Smooth muscle cell (in vitro differentiated cells): ENCODE measurements around the gene MILR1. TPM values are rescaled to one million over a fixed set of nuclear protein-coding genes. Genes with fewer than 3 reads are reported as not detected.

Source experiments
- DNase-seq: peaks from one replicate; lab custom pipeline; 2025; ENCODE audit not compliant: unreplicated experiment; lab: John Stamatoyannopoulos, UW
- H2AFZ ChIP-seq: fragments of 200-600 bp; sonication (generic); 2 replicates; pipeline ENCODE4 v1.6.0; 2016; ENCODE audit warnings: antibody characterized with exemption, low read depth, mild to moderate bottlenecking
- H3F3A ChIP-seq: fragments of 200-600 bp; sonication (generic); 2 replicates; pipeline ENCODE4 v1.6.0; 2017; ENCODE audit warnings: antibody characterized with exemption, low read depth
- H3K27ac ChIP-seq: fragments of 200-600 bp; sonication (generic); 2 replicates; pipeline ENCODE4 v1.5.1; 2016; ENCODE audit warnings: low read depth, mild to moderate bottlenecking
- H3K27me3 ChIP-seq: fragments of 200-600 bp; sonication (generic); 2 replicates; pipeline ENCODE4 v1.6.1; 2016; ENCODE audit warnings: low read depth, mild to moderate bottlenecking
- H3K36me3 ChIP-seq: fragments of 200-600 bp; sonication (generic); 2 replicates; pipeline ENCODE4 v1.5.1; 2016; ENCODE audit warnings: low read depth
- H3K4me1 ChIP-seq: fragments of 200-600 bp; sonication (generic); 2 replicates; pipeline ENCODE4 v1.5.1; 2016; ENCODE audit warnings: low read depth
- H3K4me2 ChIP-seq: fragments of 200-600 bp; sonication (generic); 2 replicates; pipeline ENCODE4 v1.6.0; 2016; ENCODE audit warnings: mild to moderate bottlenecking
- H3K4me3 ChIP-seq: fragments of 200-600 bp; sonication (generic); 2 replicates; pipeline ENCODE4 v1.5.1; 2016; ENCODE audit warnings: mild to moderate bottlenecking
- H3K79me2 ChIP-seq: fragments of 200-600 bp; sonication (generic); 2 replicates; pipeline ENCODE4 v1.6.0; 2016; ENCODE audit warnings: low read depth, mild to moderate bottlenecking
- H3K9ac ChIP-seq: fragments of 200-600 bp; sonication (generic); 2 replicates; pipeline ENCODE4 v1.6.0; 2016; ENCODE audit warnings: low read depth
- H3K9me3 ChIP-seq: fragments of 200-600 bp; sonication (generic); replicated peaks from 2 replicates; pipeline ENCODE4 v1.5.1; 2016; ENCODE audit warnings: low read depth
- H4K20me1 ChIP-seq: fragments of 200-600 bp; sonication (generic); 2 replicates; pipeline ENCODE4 v1.6.0; 2016; ENCODE audit warnings: low read depth
- CTCF ChIP-seq: fragments of 200-600 bp; sonication (generic); IDR thresholded peaks from 2 replicates; pipeline ENCODE4 v1.5.1; 2017; ENCODE audit warnings: borderline replicate concordance, mild to moderate bottlenecking, antibody characterized with exemption; ENCODE audit not compliant: insufficient read depth, poor library complexity, severe bottlenecking
- WGBS: methylation state at CpG from one replicate; pipeline ENCODE4 v1.1.7; 2016; ENCODE audit warnings: low lambda C conversion rate; 5-methylcytosine and 5-hydroxymethylcytosine counted together
- polyA plus RNA-seq: library from polyadenylated mRNA; unstranded; fragments of >200 nt; fragmentation: Nextera tagmentation; extraction: Ambion mirVana; gene quantifications from 2 replicates; pipeline ENCODE4 v1.2.1, GENCODE V29; 2016
- total RNA-seq: library from RNA; depleted of rRNA; stranded (reverse); fragments of >200 nt; gene quantifications from 2 replicates; pipeline ENCODE4 v1.2.3, GENCODE V29; 2014

Gene MILR1
- total and polyA plus RNA-seq, 2 experiments from 2014 or later = not detected

- Histone ChIP-seq H4K20me1 (no peaks in the 10 kb centered on the region), H3K27ac (no peak overlapping the region), H3K36me3 (no peaks in the 10 kb centered on the region), H3K4me2 (no peak overlapping the region), H3K4me1 (no peaks in the 10 kb centered on the region), H3K9me3 (no peaks in the 10 kb centered on the region), H3F3A (no peaks in the 10 kb centered on the region), H3K4me3 (no peak overlapping the region), H2AFZ (no peak overlapping the region), H3K27me3 (no peaks in the 10 kb centered on the region), H3K79me2 (no peaks in the 10 kb centered on the region), H3K9ac (no peak overlapping the region)
- DNase-seq = no peak
- WGBS = 93% methylated on average over 3 of the region's 3 CpGs
- TF ChIP-seq CTCF = no peak
Observed at GRCh38 chr17:64423881-64424280, 25.0 kb upstream of the MILR1 start.

- Histone ChIP-seq H4K20me1 (no peaks in the 10 kb centered on the region), H3K9ac (no peak overlapping the region), H3F3A (no peaks in the 10 kb centered on the region), H3K4me1 (no peaks in the 10 kb centered on the region), H3K79me2 (no peaks in the 10 kb centered on the region), H3K27me3 (no peaks in the 10 kb centered on the region), H3K27ac (no peak overlapping the region), H3K36me3 (no peaks in the 10 kb centered on the region), H2AFZ (peak overlapping the region; percentile 31), H3K4me2 (no peak overlapping the region), H3K9me3 (no peaks in the 10 kb centered on the region), H3K4me3 (no peak overlapping the region)
- TF ChIP-seq CTCF = no peak
- WGBS = 100% methylated on average over 1 of the region's 1 CpG
- DNase-seq = no peak
Observed at GRCh38 chr17:64424324-64424849, 24.5 kb upstream of the MILR1 start.

GRCh38 chr17:64425191-64425590 is 23.7 kb upstream of the MILR1 start:
- Histone ChIP-seq H3K36me3 (no peaks in the 10 kb centered on the region), H3K9me3 (no peaks in the 10 kb centered on the region), H3K4me2 (no peak overlapping the region), H3K4me3 (no peak overlapping the region), H3K9ac (no peak overlapping the region), H3K27me3 (no peaks in the 10 kb centered on the region), H3K79me2 (no peaks in the 10 kb centered on the region), H2AFZ (no peak overlapping the region), H4K20me1 (no peaks in the 10 kb centered on the region), H3K4me1 (no peaks in the 10 kb centered on the region), H3F3A (no peaks in the 10 kb centered on the region), H3K27ac (no peak overlapping the region)
- WGBS = 85% methylated on average over 3 of the region's 3 CpGs
- no peak for TF ChIP-seq CTCF
- no peak for DNase-seq

GRCh38 chr17:64426596-64426995 is 22.3 kb upstream of the MILR1 start:
- no peaks in the 10 kb centered on the region for H3F3A ChIP-seq
- no peak overlapping the region for H3K9ac ChIP-seq
- no peak overlapping the region for H2AFZ ChIP-seq
- H4K20me1 ChIP-seq = no peaks in the 10 kb centered on the region
- no peak overlapping the region for H3K4me2 ChIP-seq
- no peaks in the 10 kb centered on the region for H3K9me3 ChIP-seq
- DNase-seq = no peak
- H3K4me3 ChIP-seq = no peak overlapping the region
- no peak for TF ChIP-seq CTCF
- no peaks in the 10 kb centered on the region for H3K27me3 ChIP-seq
- no peak overlapping the region for H3K27ac ChIP-seq
- no peaks in the 10 kb centered on the region for H3K36me3 ChIP-seq
- no peaks in the 10 kb centered on the region for H3K79me2 ChIP-seq
- H3K4me1 ChIP-seq = no peaks in the 10 kb centered on the region
